ENCODE data around the gene PDLIM4. TPM values are rescaled to one million over a fixed set of nuclear protein-coding genes. Genes with fewer than 3 reads are reported as not detected.

PDLIM4 gene
- polyA plus RNA-seq, 1 donor from 2014 or later: not detected

- TF ChIP-seq RAD21 (conservative IDR thresholded peaks at IDR 0.05): no peak
- Histone ChIP-seq H4K20me1 (ENCODE audit: insufficient read depth) (no peaks in the 10 kb centered on the region), H3K79me2 (replicated peaks; ENCODE audit: insufficient read depth, low read length) (no peaks in the 10 kb centered on the region), H3K4me2 (ENCODE audit: low read length) (no peak overlapping the region), H3F3A (ENCODE audit: insufficient read depth, low read length, poor library complexity, severe bottlenecking) (no peaks in the 10 kb centered on the region), H2AFZ (ENCODE audit: low read depth, low read length) (no peak overlapping the region), H3K9me3 (ENCODE audit: low read length) (no peaks in the 10 kb centered on the region), H3K4me3 (ENCODE audit: low read length) (no peak overlapping the region), H3K36me3 (ENCODE audit: insufficient read depth, low read length) (no peaks in the 10 kb centered on the region), H3K27ac (ENCODE audit: low read length) (no peak overlapping the region), H3K27me3 (ENCODE audit: insufficient read depth, low read depth, low read length) (no peaks in the 10 kb centered on the region), H3K9ac (ENCODE audit: low read length) (no peak overlapping the region), H3K9me2 (ENCODE audit: insufficient read depth, low read length) (no peaks in the 10 kb centered on the region)
Observed at GRCh38 chr5:132234684-132235062, 22.8 kb upstream of the PDLIM4 start.

GRCh38 chr5:132235340-132235739 is 22.2 kb upstream of the PDLIM4 start:
- Histone ChIP-seq H3K9me3 (ENCODE audit: low read length) (no peaks in the 10 kb centered on the region), H3K9me2 (ENCODE audit: insufficient read depth, low read length) (no peaks in the 10 kb centered on the region), H4K20me1 (ENCODE audit: insufficient read depth) (no peaks in the 10 kb centered on the region), H3K9ac (ENCODE audit: low read length) (no peak overlapping the region), H3K27me3 (ENCODE audit: insufficient read depth, low read depth, low read length) (no peaks in the 10 kb centered on the region), H3K36me3 (ENCODE audit: insufficient read depth, low read length) (no peaks in the 10 kb centered on the region), H3K79me2 (replicated peaks; ENCODE audit: insufficient read depth, low read length) (no peaks in the 10 kb centered on the region), H3K4me2 (ENCODE audit: low read length) (no peak overlapping the region), H3K4me3 (ENCODE audit: low read length) (no peak overlapping the region), H3K27ac (ENCODE audit: low read length) (no peak overlapping the region), H2AFZ (ENCODE audit: low read depth, low read length) (no peak overlapping the region), H3F3A (ENCODE audit: insufficient read depth, low read length, poor library complexity, severe bottlenecking) (no peaks in the 10 kb centered on the region)
- TF ChIP-seq MXI1 (conservative IDR thresholded peaks at IDR 0.05; ENCODE audit: poor library complexity, severe bottlenecking) (no peak), RAD21 (conservative IDR thresholded peaks at IDR 0.05) (no peak), CTCF (IDR thresholded peaks at IDR 0.05; ENCODE audit: poor library complexity, severe bottlenecking) (no peak), EZH2 (IDR thresholded peaks at IDR 0.05; ENCODE audit: borderline replicate concordance, insufficient read depth, low read length, poor library complexity, severe bottlenecking) (no peak), REST (IDR thresholded peaks at IDR 0.05; ENCODE audit: borderline replicate concordance) (no peak), EP300 (conservative IDR thresholded peaks at IDR 0.05; ENCODE audit: poor library complexity, severe bottlenecking) (no peak), POLR2AphosphoS5 (IDR thresholded peaks at IDR 0.05) (no peak), SMC3 (conservative IDR thresholded peaks at IDR 0.05; ENCODE audit: poor library complexity) (no peak), TAF1 (IDR thresholded peaks at IDR 0.05; ENCODE audit: low read depth) (no peak)

- no peaks in the 10 kb centered on the region for H3K9me3 ChIP-seq (ENCODE audit: low read length)
- H3K79me2 ChIP-seq (replicated peaks; ENCODE audit: insufficient read depth, low read length): no peaks in the 10 kb centered on the region
- H3K27ac ChIP-seq (ENCODE audit: low read length): no peak overlapping the region
- H3K9ac ChIP-seq (ENCODE audit: low read length): no peak overlapping the region
- H3K27me3 ChIP-seq (ENCODE audit: insufficient read depth, low read depth, low read length): no peaks in the 10 kb centered on the region
- no peaks in the 10 kb centered on the region for H3K36me3 ChIP-seq (ENCODE audit: insufficient read depth, low read length)
- no peak overlapping the region for H3K4me3 ChIP-seq (ENCODE audit: low read length)
- no peaks in the 10 kb centered on the region for H3K9me2 ChIP-seq (ENCODE audit: insufficient read depth, low read length)
- no peak overlapping the region for H3K4me2 ChIP-seq (ENCODE audit: low read length)
- no peak overlapping the region for H2AFZ ChIP-seq (ENCODE audit: low read depth, low read length)
- H3F3A ChIP-seq (ENCODE audit: insufficient read depth, low read length, poor library complexity, severe bottlenecking): no peaks in the 10 kb centered on the region
- TF ChIP-seq TAF1 (IDR thresholded peaks at IDR 0.05; ENCODE audit: low read depth): no peak
- TF ChIP-seq EP300 (conservative IDR thresholded peaks at IDR 0.05; ENCODE audit: poor library complexity, severe bottlenecking): no peak
- TF ChIP-seq EZH2 (IDR thresholded peaks at IDR 0.05; ENCODE audit: borderline replicate concordance, insufficient read depth, low read length, poor library complexity, severe bottlenecking): no peak
- no peak for TF ChIP-seq CTCF (IDR thresholded peaks at IDR 0.05; ENCODE audit: poor library complexity, severe bottlenecking)
- no peak for TF ChIP-seq POLR2AphosphoS5 (IDR thresholded peaks at IDR 0.05)
- no peak for TF ChIP-seq MXI1 (conservative IDR thresholded peaks at IDR 0.05; ENCODE audit: poor library complexity, severe bottlenecking)
- TF ChIP-seq REST (IDR thresholded peaks at IDR 0.05; ENCODE audit: borderline replicate concordance): no peak
- TF ChIP-seq RAD21 (conservative IDR thresholded peaks at IDR 0.05): no peak
- no peak for TF ChIP-seq SMC3 (conservative IDR thresholded peaks at IDR 0.05; ENCODE audit: poor library complexity)
- H4K20me1 ChIP-seq (ENCODE audit: insufficient read depth): no peaks in the 10 kb centered on the region
Observed at GRCh38 chr5:132237141-132237540, 20.4 kb upstream of the PDLIM4 start.

Data from neural cell (in vitro differentiated cells).